ENCODE results near the gene PCDHGB1.
"Not testable (repeated sequence)": the region's sequence is repeated elsewhere in the genome, so short reads cannot be mapped to it uniquely, and the experiment has no call there.

Gene PCDHGB1

GRCh38 chr5:141384471-141385267 is 34.8 kb downstream of the PCDHGB1 start:
- no peak for DNase-seq

GRCh38 chr5:141387557-141388311 is 37.8 kb downstream of the PCDHGB1 start, which contains the start of gene PCDHGB4:
Gene PCDHGB4 (plus strand): TSS chr5:141387698. CDS start chr5:141387885, 187 bp downstream.
- DNase-seq = not testable (repeated sequence)

GRCh38 chr5:141388661-141389060 is 38.8 kb downstream of the PCDHGB1 start:
- DNase-seq = no peak

GRCh38 chr5:141389153-141390042 is 39.5 kb downstream of the PCDHGB1 start:
- no peak for DNase-seq

- DNase-seq = no peak
Observed at GRCh38 chr5:141392429-141393198, 42.7 kb downstream of the PCDHGB1 start, which contains the start of gene PCDHGA8. Gene PCDHGA8 (plus strand): TSS chr5:141392633. CDS start chr5:141392814, 181 bp downstream.

- no peak for DNase-seq
Observed at GRCh38 chr5:141393267-141393666, 43.4 kb downstream of the PCDHGB1 start.

- not testable (repeated sequence) for DNase-seq
Observed at GRCh38 chr5:141394401-141395187, 44.7 kb downstream of the PCDHGB1 start.

GRCh38 chr5:141397756-141398551 is 48.1 kb downstream of the PCDHGB1 start, which contains the start of gene PCDHGB5:
Gene PCDHGB5 (plus strand): TSS chr5:141397947. CDS start chr5:141398128, 181 bp downstream.
- DNase-seq = not testable (repeated sequence)

GRCh38 chr5:141398608-141399007 is 48.7 kb downstream of the PCDHGB1 start:
- DNase-seq = no peak

- no peak for DNase-seq
Observed at GRCh38 chr5:141399555-141400258, 49.8 kb downstream of the PCDHGB1 start.
